ENCODE data around the gene MXRA8.

DNA sequence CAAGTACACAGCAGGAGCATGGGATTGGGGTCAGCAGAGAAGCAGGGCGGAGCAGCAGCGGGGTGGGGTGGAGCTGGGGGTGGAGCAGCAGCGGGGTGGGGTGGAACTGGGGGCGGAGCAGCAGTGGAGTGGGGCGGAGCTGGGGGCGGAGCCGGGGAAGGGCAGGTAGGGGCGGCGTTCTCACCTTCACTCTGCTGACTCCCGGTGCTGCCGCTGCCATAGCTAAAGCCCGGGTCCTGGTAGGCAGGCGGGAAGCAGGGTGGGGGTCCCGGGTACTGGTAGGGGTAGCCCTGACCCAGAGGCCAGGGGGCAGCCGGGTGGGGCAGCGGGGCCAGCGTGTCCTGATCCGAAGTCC is 20.6 kb downstream of the MXRA8 start:
- TF ChIP-seq POLR2A (IDR thresholded peaks at IDR 0.05; ENCODE audit: low read length) (no peak), GATA1 (IDR thresholded peaks at IDR 0.05; ENCODE audit: low read depth, low read length) (no peak)

Data from erythroblast (primary cell).